Neural cell (in vitro differentiated cells): ENCODE data around the gene FNBP1.

ENCODE experiments used
- CTCF ChIP-seq: fragments of 450-650 bp; IDR thresholded peaks from 2 replicates; pipeline ENCODE4 v1.5.1; 2014; ENCODE audit warnings: antibody characterized with exemption, mild to moderate bottlenecking, moderate library complexity; ENCODE audit not compliant: poor library complexity, severe bottlenecking
- EP300 ChIP-seq: fragments of 450-650 bp; conservative IDR thresholded peaks from 2 replicates; pipeline ENCODE4 v1.6.1; 2014; ENCODE audit warnings: antibody characterized with exemption, mild to moderate bottlenecking, moderate library complexity; ENCODE audit not compliant: poor library complexity, severe bottlenecking
- EZH2 ChIP-seq: fragments of 200-600, 300-800 bp; shearing (Covaris generic), sonication (generic); IDR thresholded peaks from 2 replicates; pipeline ENCODE4 v1.6.1; 2014; ENCODE audit warnings: antibody characterized with exemption, low read length, borderline replicate concordance, mild to moderate bottlenecking; ENCODE audit not compliant: insufficient read depth, poor library complexity, severe bottlenecking
- MXI1 ChIP-seq: fragments of 450-650 bp; conservative IDR thresholded peaks from 2 replicates; pipeline ENCODE4 v1.6.1; 2014; ENCODE audit warnings: antibody characterized with exemption, mild to moderate bottlenecking; ENCODE audit not compliant: poor library complexity, severe bottlenecking
- POLR2AphosphoS5 ChIP-seq: IDR thresholded peaks from 2 replicates; pipeline ENCODE4 v1.6.1; 2012
- RAD21 ChIP-seq: fragments of 450-650 bp; conservative IDR thresholded peaks from 2 replicates; pipeline ENCODE4 v1.6.1; 2014; ENCODE audit warnings: antibody characterized with exemption, mild to moderate bottlenecking, moderate library complexity
- TAF1 ChIP-seq: IDR thresholded peaks from 2 replicates; pipeline ENCODE4 v1.6.1; 2012; ENCODE audit warnings: low read depth
- TF ChIP-seq, protein P1 (sequence below): IDR thresholded peaks from 2 replicates; pipeline ENCODE4 v1.6.1; 2012; ENCODE audit warnings: borderline replicate concordance

- TF ChIP-seq CTCF, result no peak
- TF ChIP-seq EZH2, result no peak
- TF ChIP-seq POLR2AphosphoS5, result no peak
- TF ChIP-seq EP300, result no peak
- TF ChIP-seq RAD21, result no peak
- no peak for TF ChIP-seq MXI1
- TF ChIP-seq, protein P1, sequence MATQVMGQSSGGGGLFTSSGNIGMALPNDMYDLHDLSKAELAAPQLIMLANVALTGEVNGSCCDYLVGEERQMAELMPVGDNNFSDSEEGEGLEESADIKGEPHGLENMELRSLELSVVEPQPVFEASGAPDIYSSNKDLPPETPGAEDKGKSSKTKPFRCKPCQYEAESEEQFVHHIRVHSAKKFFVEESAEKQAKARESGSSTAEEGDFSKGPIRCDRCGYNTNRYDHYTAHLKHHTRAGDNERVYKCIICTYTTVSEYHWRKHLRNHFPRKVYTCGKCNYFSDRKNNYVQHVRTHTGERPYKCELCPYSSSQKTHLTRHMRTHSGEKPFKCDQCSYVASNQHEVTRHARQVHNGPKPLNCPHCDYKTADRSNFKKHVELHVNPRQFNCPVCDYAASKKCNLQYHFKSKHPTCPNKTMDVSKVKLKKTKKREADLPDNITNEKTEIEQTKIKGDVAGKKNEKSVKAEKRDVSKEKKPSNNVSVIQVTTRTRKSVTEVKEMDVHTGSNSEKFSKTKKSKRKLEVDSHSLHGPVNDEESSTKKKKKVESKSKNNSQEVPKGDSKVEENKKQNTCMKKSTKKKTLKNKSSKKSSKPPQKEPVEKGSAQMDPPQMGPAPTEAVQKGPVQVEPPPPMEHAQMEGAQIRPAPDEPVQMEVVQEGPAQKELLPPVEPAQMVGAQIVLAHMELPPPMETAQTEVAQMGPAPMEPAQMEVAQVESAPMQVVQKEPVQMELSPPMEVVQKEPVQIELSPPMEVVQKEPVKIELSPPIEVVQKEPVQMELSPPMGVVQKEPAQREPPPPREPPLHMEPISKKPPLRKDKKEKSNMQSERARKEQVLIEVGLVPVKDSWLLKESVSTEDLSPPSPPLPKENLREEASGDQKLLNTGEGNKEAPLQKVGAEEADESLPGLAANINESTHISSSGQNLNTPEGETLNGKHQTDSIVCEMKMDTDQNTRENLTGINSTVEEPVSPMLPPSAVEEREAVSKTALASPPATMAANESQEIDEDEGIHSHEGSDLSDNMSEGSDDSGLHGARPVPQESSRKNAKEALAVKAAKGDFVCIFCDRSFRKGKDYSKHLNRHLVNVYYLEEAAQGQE, result no peak
- no peak for TF ChIP-seq TAF1
Observed at GRCh38 chr9:130049431-130050210, 6.6 kb upstream of the FNBP1 start.
